ENCODE data around the gene SIK2. TPM values are rescaled to one million over a fixed set of nuclear protein-coding genes. Genes with fewer than 3 reads are reported as not detected.

Gene SIK2
- total RNA-seq, 1 donor from 2014 or later: 19.0 TPM

DNA sequence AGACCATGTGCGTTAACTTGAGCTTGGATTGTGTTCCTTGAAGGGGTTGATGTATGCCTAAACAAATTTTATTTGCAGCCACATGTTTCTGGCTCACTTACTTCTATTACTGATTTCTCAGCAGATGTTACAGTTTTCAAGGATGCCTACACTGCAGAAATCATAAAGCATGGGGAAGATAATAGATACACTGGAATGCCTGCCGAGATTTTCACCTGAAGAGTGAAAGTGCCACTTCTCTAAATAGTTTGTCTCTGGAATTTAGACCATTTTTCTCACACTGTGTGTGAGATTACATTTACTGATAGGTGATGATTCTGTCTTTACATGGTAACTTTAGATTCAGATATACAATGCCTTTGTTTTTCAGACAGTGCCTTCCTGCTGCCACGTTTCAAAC, 81.6 kb downstream of the SIK2 start:
- peaks cover 13% of the 10 kb centered on the region for H3K36me3 Mint-ChIP-seq (ENCODE audit: unreplicated experiment)
- H3K9me3 Mint-ChIP-seq (ENCODE audit: unreplicated experiment): no peaks in the 10 kb centered on the region
- DNase-seq (ENCODE audit: extremely low spot score, unreplicated experiment): no peak
- H3K4me1 Mint-ChIP-seq (ENCODE audit: unreplicated experiment): no peaks in the 10 kb centered on the region
- H3K27me3 Mint-ChIP-seq (ENCODE audit: unreplicated experiment): no peaks in the 10 kb centered on the region
- no peak overlapping the region for H3K4me3 Mint-ChIP-seq (ENCODE audit: unreplicated experiment)
- H3K27ac Mint-ChIP-seq (ENCODE audit: unreplicated experiment): no peak overlapping the region
- TF ChIP-seq CTCF (IDR thresholded peaks at IDR 0.05): no peak

DNA sequence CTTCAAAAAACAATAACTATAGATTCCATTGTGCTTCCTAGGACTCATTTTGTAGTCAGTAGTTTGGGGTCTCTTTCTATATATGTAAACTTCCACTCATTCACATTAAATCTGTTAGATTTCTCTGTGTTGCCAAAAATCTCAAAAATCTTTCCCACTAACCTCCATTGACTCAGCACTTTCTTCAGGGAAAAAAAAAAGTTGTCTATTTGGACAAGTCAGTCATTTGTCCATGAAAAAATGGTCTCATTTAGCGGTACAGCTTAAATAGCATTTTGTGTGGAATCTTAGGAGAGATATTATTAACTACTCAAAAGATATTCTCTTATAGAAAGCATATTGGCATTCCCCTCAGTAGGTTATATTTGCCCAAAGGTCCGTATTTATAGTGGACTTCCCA, 82.0 kb downstream of the SIK2 start:
- H3K4me3 Mint-ChIP-seq (ENCODE audit: unreplicated experiment): no peak overlapping the region
- H3K4me1 Mint-ChIP-seq (ENCODE audit: unreplicated experiment): no peaks in the 10 kb centered on the region
- no peak for TF ChIP-seq CTCF (IDR thresholded peaks at IDR 0.05)
- H3K27me3 Mint-ChIP-seq (ENCODE audit: unreplicated experiment): no peaks in the 10 kb centered on the region
- H3K9me3 Mint-ChIP-seq (ENCODE audit: unreplicated experiment): no peaks in the 10 kb centered on the region
- H3K27ac Mint-ChIP-seq (ENCODE audit: unreplicated experiment): no peak overlapping the region
- H3K36me3 Mint-ChIP-seq (ENCODE audit: unreplicated experiment): peaks cover 17% of the 10 kb centered on the region
- no peak for DNase-seq (ENCODE audit: extremely low spot score, unreplicated experiment)

- H3K36me3 Mint-ChIP-seq (ENCODE audit: unreplicated experiment): peaks cover 26% of the 10 kb centered on the region
- no peaks in the 10 kb centered on the region for H3K9me3 Mint-ChIP-seq (ENCODE audit: unreplicated experiment)
- H3K4me3 Mint-ChIP-seq (ENCODE audit: unreplicated experiment): no peak overlapping the region
- no peak for DNase-seq (ENCODE audit: extremely low spot score, unreplicated experiment)
- no peaks in the 10 kb centered on the region for H3K27me3 Mint-ChIP-seq (ENCODE audit: unreplicated experiment)
- H3K4me1 Mint-ChIP-seq (ENCODE audit: unreplicated experiment): no peaks in the 10 kb centered on the region
- no peak for TF ChIP-seq CTCF (IDR thresholded peaks at IDR 0.05)
- H3K27ac Mint-ChIP-seq (ENCODE audit: unreplicated experiment): no peak overlapping the region
These were observed 85.8 kb downstream of the SIK2 start for GRCh38 chr11:111688013-111688412.

GRCh38 chr11:111691176-111691575, 88.9 kb downstream of the SIK2 start:
- peaks cover 22% of the 10 kb centered on the region for H3K36me3 Mint-ChIP-seq (ENCODE audit: unreplicated experiment)
- no peak overlapping the region for H3K4me3 Mint-ChIP-seq (ENCODE audit: unreplicated experiment)
- no peak overlapping the region for H3K27ac Mint-ChIP-seq (ENCODE audit: unreplicated experiment)
- no peak for TF ChIP-seq CTCF (IDR thresholded peaks at IDR 0.05)
- no peak for DNase-seq (ENCODE audit: extremely low spot score, unreplicated experiment)
- no peaks in the 10 kb centered on the region for H3K9me3 Mint-ChIP-seq (ENCODE audit: unreplicated experiment)
- H3K27me3 Mint-ChIP-seq (ENCODE audit: unreplicated experiment): no peaks in the 10 kb centered on the region
- peaks cover 21% of the 10 kb centered on the region for H3K4me1 Mint-ChIP-seq (ENCODE audit: unreplicated experiment)

DNA sequence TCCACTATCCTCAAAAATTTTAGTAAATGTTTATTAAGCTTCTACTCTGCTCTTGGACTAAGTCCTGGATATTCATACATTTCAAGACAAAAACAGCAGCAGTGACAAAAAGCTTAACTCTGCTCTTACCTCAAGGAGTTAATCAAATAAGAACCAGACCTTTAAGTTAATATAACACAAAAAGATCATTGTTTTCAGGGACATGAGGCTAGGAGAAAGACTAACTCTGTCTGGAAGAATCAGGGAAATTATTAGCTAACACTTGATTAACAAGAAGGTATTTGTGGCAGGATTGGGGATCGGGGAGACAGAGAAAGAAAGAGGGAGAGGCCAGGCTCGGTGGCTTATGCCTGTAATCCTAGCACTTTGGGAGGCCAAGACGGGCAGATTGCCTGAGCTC, 89.5 kb downstream of the SIK2 start:
- DNase-seq (ENCODE audit: extremely low spot score, unreplicated experiment): no peak
- no peak for TF ChIP-seq CTCF (IDR thresholded peaks at IDR 0.05)
- Mint-ChIP-seq H3K9me3 (ENCODE audit: unreplicated experiment) (no peaks in the 10 kb centered on the region), H3K4me1 (ENCODE audit: unreplicated experiment) (peaks cover 27% of the 10 kb centered on the region), H3K27ac (ENCODE audit: unreplicated experiment) (no peak overlapping the region), H3K36me3 (ENCODE audit: unreplicated experiment) (peaks cover 22% of the 10 kb centered on the region), H3K27me3 (ENCODE audit: unreplicated experiment) (no peaks in the 10 kb centered on the region), H3K4me3 (ENCODE audit: unreplicated experiment) (no peak overlapping the region)
